ENCODE data around the gene FARP2. TPM values are rescaled to one million over a fixed set of nuclear protein-coding genes. Genes with fewer than 3 reads are reported as not detected.

Gene FARP2
- total and polyA plus RNA-seq, 2 of the 13 experiments (the other 11 are each of a cell fraction or from before 2014, with no cell fraction given): 28.0 to 45.4 TPM

- TF ChIP-seq ZNF296 (CRISPR knock-in tag; conservative IDR thresholded peaks at IDR 0.05) (no peak), GZF1 (CRISPR knock-in tag; IDR thresholded peaks at IDR 0.05) (peak; percentile 80; the same call in 1 of the 2 replicates), ATF5 (CRISPR knock-in tag; IDR thresholded peaks at IDR 0.05; ENCODE audit: low read depth) (no peak), CEBPG (CRISPR knock-in tag; IDR thresholded peaks at IDR 0.05) (0 out of 2 replicates have a peak, but pooled peaks have one; percentile 35), ZNF10 (CRISPR knock-in tag; IDR thresholded peaks at IDR 0.05; ENCODE audit: borderline replicate concordance, low read depth) (no peak), ZNF20 (CRISPR knock-in tag; IDR thresholded peaks at IDR 0.05) (no peak), ZNF24 (IDR thresholded peaks at IDR 0.05) (no peak), RNF2 (conservative IDR thresholded peaks at IDR 0.05; ENCODE audit: low read depth) (no peak), GMEB2 (CRISPR knock-in tag; IDR thresholded peaks at IDR 0.05; ENCODE audit: low read depth) (no peak), ZSCAN25 (CRISPR knock-in tag; IDR thresholded peaks at IDR 0.05) (0 out of 2 replicates have a peak, but pooled peaks have one; percentile 39), ZNF761 (CRISPR knock-in tag; conservative IDR thresholded peaks at IDR 0.05) (no peak), GLMP (CRISPR knock-in tag; IDR thresholded peaks at IDR 0.05; ENCODE audit: borderline replicate concordance) (no peak), MTF1 (CRISPR knock-in tag; IDR thresholded peaks at IDR 0.05) (no peak), TMF1 (CRISPR knock-in tag; IDR thresholded peaks at IDR 0.05; ENCODE audit: low read depth) (no peak), ZNF710 (CRISPR knock-in tag; IDR thresholded peaks at IDR 0.05; ENCODE audit: borderline replicate concordance) (no peak; the same call in 1 of the 2 replicates), ZNF670 (CRISPR knock-in tag; IDR thresholded peaks at IDR 0.05; ENCODE audit: borderline replicate concordance) (no peak), GATAD2A (CRISPR knock-in tag; IDR thresholded peaks at IDR 0.05) (no peak), ZNF235 (CRISPR knock-in tag; IDR thresholded peaks at IDR 0.05; ENCODE audit: borderline replicate concordance) (no peak), ZNF224 (CRISPR knock-in tag; IDR thresholded peaks at IDR 0.05) (no peak), ZSCAN12 (CRISPR knock-in tag; IDR thresholded peaks at IDR 0.05) (no peak), TGIF2 (CRISPR knock-in tag; IDR thresholded peaks at IDR 0.05) (peak; percentile 86)
- TF ChIP-seq, protein P1, sequence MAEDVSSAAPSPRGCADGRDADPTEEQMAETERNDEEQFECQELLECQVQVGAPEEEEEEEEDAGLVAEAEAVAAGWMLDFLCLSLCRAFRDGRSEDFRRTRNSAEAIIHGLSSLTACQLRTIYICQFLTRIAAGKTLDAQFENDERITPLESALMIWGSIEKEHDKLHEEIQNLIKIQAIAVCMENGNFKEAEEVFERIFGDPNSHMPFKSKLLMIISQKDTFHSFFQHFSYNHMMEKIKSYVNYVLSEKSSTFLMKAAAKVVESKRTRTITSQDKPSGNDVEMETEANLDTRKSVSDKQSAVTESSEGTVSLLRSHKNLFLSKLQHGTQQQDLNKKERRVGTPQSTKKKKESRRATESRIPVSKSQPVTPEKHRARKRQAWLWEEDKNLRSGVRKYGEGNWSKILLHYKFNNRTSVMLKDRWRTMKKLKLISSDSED (CRISPR knock-in tag; IDR thresholded peaks at IDR 0.05): no peak
- TF ChIP-seq, protein P2, sequence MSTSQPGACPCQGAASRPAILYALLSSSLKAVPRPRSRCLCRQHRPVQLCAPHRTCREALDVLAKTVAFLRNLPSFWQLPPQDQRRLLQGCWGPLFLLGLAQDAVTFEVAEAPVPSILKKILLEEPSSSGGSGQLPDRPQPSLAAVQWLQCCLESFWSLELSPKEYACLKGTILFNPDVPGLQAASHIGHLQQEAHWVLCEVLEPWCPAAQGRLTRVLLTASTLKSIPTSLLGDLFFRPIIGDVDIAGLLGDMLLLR (CRISPR knock-in tag; IDR thresholded peaks at IDR 0.05): peak; percentile 63; the same call in 1 of the 2 replicates
Measured at GRCh38 chr2:241354668-241355658, 1.1 kb upstream of the FARP2 start (continued).

All from HepG2 (cell line).